PC-3 (cell line): ENCODE data around the gene SPTLC3. TPM values are rescaled to one million over a fixed set of nuclear protein-coding genes. Genes with fewer than 3 reads are reported as not detected.

Experiments used
- ATAC-seq: fragments of 200-7000 bp; cut with Tn5 transposase; 2 replicates; pipeline ENCODE4 v1.9.1; 2020; ENCODE audit warnings: mild to moderate bottlenecking, moderate library complexity
- BruUV-seq: library from RNA; stranded (reverse); fragments of 400-500 nt; replicated peaks from 2 replicates; lab custom pipeline; 2021; lab: Mats Ljungman, UMichigan
- CTCF ChIA-PET: fragments of 300-600 bp; sonication (Branson Sonifier 250); formaldehyde crosslinking; loops from one replicate; lab custom pipeline; 2022; ENCODE audit warnings: antibody characterized with exemption; lab: Charles Lee
- POLR2A ChIA-PET: fragments of 300-600 bp; sonication (Branson Sonifier 250); formaldehyde crosslinking; loops from one replicate; lab custom pipeline; 2022; ENCODE audit warnings: antibody characterized with exemption; ENCODE audit not compliant: unreplicated experiment; lab: Charles Lee
- DNase-seq: peaks from one replicate; pipeline ENCODE4 v3.0.0-alpha.2; 2015
- H2AFZ ChIP-seq: fragments of 300-600 bp; sonication (generic); 2 replicates; pipeline ENCODE4 v1.6.0; 2016; ENCODE audit warnings: antibody characterized with exemption, low read length
- H3F3A ChIP-seq: fragments of 300-600 bp; sonication (generic); one replicate; pipeline ENCODE4 v1.6.0; 2017; ENCODE audit warnings: antibody characterized with exemption, low read length, control low read depth, mild to moderate bottlenecking; ENCODE audit not compliant: unreplicated experiment
- H3K27ac ChIP-seq: fragments of 300-600 bp; sonication (generic); 2 replicates; pipeline ENCODE4 v1.5.1; 2016; ENCODE audit warnings: mild to moderate bottlenecking, low read length
- H3K27me3 ChIP-seq: fragments of 300-600 bp; sonication (generic); 2 replicates; pipeline ENCODE4 v1.6.1; 2016; ENCODE audit warnings: low read length, mixed read lengths
- H3K36me3 ChIP-seq: fragments of 300-600 bp; sonication (generic); 2 replicates; pipeline ENCODE4 v1.6.1; 2016; ENCODE audit warnings: low read depth, mixed run types, low read length, mixed read lengths
- H3K4me1 ChIP-seq: fragments of 300-600 bp; sonication (generic); 2 replicates; pipeline ENCODE4 v1.5.1; 2016; ENCODE audit warnings: low read length; ENCODE audit not compliant: insufficient read depth
- H3K4me2 ChIP-seq: fragments of 300-600 bp; sonication (generic); 2 replicates; pipeline ENCODE4 v1.6.0; 2016; ENCODE audit warnings: low read length
- H3K4me3 ChIP-seq: fragments of 300-600 bp; sonication (generic); 2 replicates; pipeline ENCODE4 v1.5.1; 2016; ENCODE audit warnings: mild to moderate bottlenecking, low read length, mixed read lengths
- H3K79me2 ChIP-seq: fragments of 300-600 bp; sonication (generic); 2 replicates; pipeline ENCODE4 v1.6.1; 2017; ENCODE audit warnings: low read length, mixed read lengths
- H3K9ac ChIP-seq: fragments of 300-600 bp; sonication (generic); 2 replicates; pipeline ENCODE4 v1.6.0; 2016; ENCODE audit warnings: mild to moderate bottlenecking, low read length
- H3K9me2 ChIP-seq: fragments of 300-600 bp; sonication (generic); replicated peaks from 2 replicates; pipeline ENCODE4 v1.6.1; 2016; ENCODE audit warnings: mixed run types, low read length, mixed read lengths
- H3K9me3 ChIP-seq: fragments of 300-600 bp; sonication (generic); 2 replicates; pipeline ENCODE4 v1.6.1; 2016; ENCODE audit warnings: low read length, mixed read lengths
- H4K20me1 ChIP-seq: fragments of 300-600 bp; sonication (generic); 2 replicates; pipeline ENCODE4 v1.6.1; 2016; ENCODE audit warnings: low read length, mixed read lengths
- CTCF ChIP-seq: fragments of 300-600 bp; sonication (generic); conservative IDR thresholded peaks from 2 replicates; pipeline ENCODE4 v1.5.1; 2017; ENCODE audit warnings: antibody characterized with exemption, low read depth, mild to moderate bottlenecking, low read length
- EZH2 ChIP-seq: fragments of 300-600 bp; sonication (generic); IDR thresholded peaks from one replicate; pipeline ENCODE4 v1.6.1; 2017; ENCODE audit warnings: antibody characterized with exemption, mild to moderate bottlenecking, low read length; ENCODE audit not compliant: unreplicated experiment
- EZH2phosphoT487 ChIP-seq: fragments of 300-600 bp; sonication (generic); IDR thresholded peaks from 2 replicates; pipeline ENCODE4 v1.6.1; 2018; ENCODE audit warnings: mild to moderate bottlenecking, antibody characterized with exemption, low read length, borderline replicate concordance
- intact Hi-C: fragments of 100-400 bp; cut with micrococcal nuclease; formaldehyde crosslinking; loops from 2 replicates; pipeline ENCODE4 v1.9.0; 2023
- total RNA-seq: library from RNA; depleted of rRNA; stranded (reverse); fragments of >200 nt; gene quantifications from 2 replicates; pipeline ENCODE4 v1.2.3, GENCODE V29; 2014

SPTLC3 gene
- total RNA-seq, 1 experiment from 2014 or later = 16.3 TPM

GRCh38 chr20:13085275-13085674 lies 76.5 kb downstream of the SPTLC3 start:
- no peaks in the 10 kb centered on the region for H3K4me1 ChIP-seq
- TF ChIP-seq CTCF (no peak), EZH2 (no peak), EZH2phosphoT487 (no peak)
- H3K9me3 ChIP-seq = no peaks in the 10 kb centered on the region
- no peaks in the 10 kb centered on the region for H3K36me3 ChIP-seq
- CTCF ChIA-PET = no interaction called here
- no peaks in the 10 kb centered on the region for H3K27me3 ChIP-seq
- POLR2A ChIA-PET = no interaction called here
- H3K4me3 ChIP-seq = no peak overlapping the region
- no peak for ATAC-seq
- no peaks in the 10 kb centered on the region for H3K9me2 ChIP-seq
- intact Hi-C loops = no loop called here
- H3K79me2 ChIP-seq = no peaks in the 10 kb centered on the region
- peak; percentile 35 for DNase-seq
- no peak overlapping the region for H3K4me2 ChIP-seq
- H2AFZ ChIP-seq = no peak overlapping the region
- no peak overlapping the region for H3K27ac ChIP-seq
- BruUV-seq = no TSS peak
- no peak overlapping the region for H3K9ac ChIP-seq
- no peaks in the 10 kb centered on the region for H4K20me1 ChIP-seq
- H3F3A ChIP-seq = no peaks in the 10 kb centered on the region

GRCh38 chr20:13089950-13090469 lies 81.2 kb downstream of the SPTLC3 start:
- Histone ChIP-seq H3K9ac (no peak overlapping the region), H3K27ac (no peak overlapping the region), H3K4me2 (no peak overlapping the region), H3K9me3 (no peaks in the 10 kb centered on the region), H3K36me3 (no peaks in the 10 kb centered on the region), H4K20me1 (no peaks in the 10 kb centered on the region), H3F3A (no peaks in the 10 kb centered on the region), H3K79me2 (no peaks in the 10 kb centered on the region), H3K4me1 (no peaks in the 10 kb centered on the region), H3K27me3 (no peaks in the 10 kb centered on the region), H3K9me2 (no peaks in the 10 kb centered on the region), H2AFZ (no peak overlapping the region), H3K4me3 (no peak overlapping the region)
- no peak for ATAC-seq
- no peak for DNase-seq
- POLR2A ChIA-PET = no interaction called here
- CTCF ChIA-PET = no interaction called here
- BruUV-seq = no TSS peak
- intact Hi-C loops = no loop called here
- no peak for TF ChIP-seq EZH2phosphoT487
- TF ChIP-seq CTCF = no peak

GRCh38 chr20:13092111-13092510 lies 83.3 kb downstream of the SPTLC3 start:
- H3F3A ChIP-seq = no peaks in the 10 kb centered on the region
- no peaks in the 10 kb centered on the region for H3K9me3 ChIP-seq
- TF ChIP-seq CTCF = no peak
- no peak for TF ChIP-seq EZH2phosphoT487
- no peak for TF ChIP-seq EZH2
- no peak overlapping the region for H2AFZ ChIP-seq
- H4K20me1 ChIP-seq = no peaks in the 10 kb centered on the region
- no peak overlapping the region for H3K9ac ChIP-seq
- no peak overlapping the region for H3K4me2 ChIP-seq
- no peaks in the 10 kb centered on the region for H3K79me2 ChIP-seq
- intact Hi-C loops = no loop called here
- no peak overlapping the region for H3K27ac ChIP-seq
- ATAC-seq (no peak), DNase-seq (no peak)
- BruUV-seq = no TSS peak
- H3K4me1 ChIP-seq = no peaks in the 10 kb centered on the region
- no peak overlapping the region for H3K4me3 ChIP-seq
- CTCF ChIA-PET = no interaction called here
- no peaks in the 10 kb centered on the region for H3K9me2 ChIP-seq
- H3K36me3 ChIP-seq = no peaks in the 10 kb centered on the region
- POLR2A ChIA-PET = no interaction called here
- no peaks in the 10 kb centered on the region for H3K27me3 ChIP-seq
